PC-9 (cell line): ENCODE measurements around the gene FGF3.

Experiments used
- CTCF ChIP-seq: fragments of 200-600 bp; sonication (generic); conservative IDR thresholded peaks from 2 replicates; pipeline ENCODE4 v1.6.1; 2017; ENCODE audit warnings: mixed run types, antibody characterized with exemption, mild to moderate bottlenecking, moderate library complexity
- EZH2 ChIP-seq: fragments of 200-600 bp; sonication (generic); IDR thresholded peaks from 2 replicates; pipeline ENCODE4 v1.8.0; 2017; ENCODE audit warnings: antibody characterized with exemption, low read depth

GRCh38 chr11:69812256-69812655, 7.0 kb downstream of the FGF3 start:
- TF ChIP-seq CTCF, result no peak
- TF ChIP-seq EZH2, result no peak
